Mesodermal cell (in vitro differentiated cells): ENCODE measurements around the gene POMT2.
"Not testable (repeated sequence)": the region's sequence is repeated elsewhere in the genome, so short reads cannot be mapped to it uniquely, and the experiment has no call there.

ENCODE experiments used
- H3K27ac ChIP-seq: 2 replicates; pipeline ENCODE4 v1.7.0; 2013; ENCODE audit warnings: mild to moderate bottlenecking, low read depth, low read length, moderate library complexity; ENCODE audit not compliant: severe bottlenecking
- H3K36me3 ChIP-seq: 2 replicates; pipeline ENCODE4 v1.7.1; 2013; ENCODE audit warnings: mild to moderate bottlenecking, low read length, moderate library complexity; ENCODE audit not compliant: control insufficient read depth, insufficient read depth
- H3K4me1 ChIP-seq: one replicate; pipeline ENCODE4 v1.7.1; 2013; ENCODE audit warnings: mild to moderate bottlenecking, low read length; ENCODE audit not compliant: insufficient read depth, control insufficient read depth, poor library complexity, severe bottlenecking
- H3K4me3 ChIP-seq: 2 replicates; pipeline ENCODE4 v1.7.0; 2013; ENCODE audit warnings: low read length, control low read depth, mild to moderate bottlenecking; ENCODE audit not compliant: insufficient read depth, poor library complexity, severe bottlenecking; ENCODE audit errors: extremely low read depth
- H3K9me3 ChIP-seq: 2 replicates; pipeline ENCODE4 v1.7.1; 2013; ENCODE audit warnings: mild to moderate bottlenecking, low read length, moderate library complexity; ENCODE audit not compliant: control insufficient read depth
- WGBS, 2 experiments: methylation state at CpG; one replicate each; pipeline ENCODE4 v1.1.5; 2013; ENCODE audit warnings: missing lambda C conversion rate in 2 of 2; ENCODE audit not compliant: insufficient coverage in 2 of 2; 5-methylcytosine and 5-hydroxymethylcytosine counted together

POMT2 gene

GRCh38 chr14:77343662-77344061 is 23.0 kb upstream of the POMT2 start:
- Histone ChIP-seq H3K9me3 (no peaks in the 10 kb centered on the region), H3K27ac (no peak overlapping the region), H3K36me3 (peaks cover 44% of the 10 kb centered on the region), H3K4me1 (no peaks in the 10 kb centered on the region), H3K4me3 (no peak overlapping the region)
- 89 to 92% methylated on average over 2 of the region's 2 CpGs for WGBS, 2 experiments

- WGBS, 2 experiments, result 92 to 97% methylated on average over 8 to 10 of the region's 10 CpGs
- Histone ChIP-seq H3K27ac (no peak overlapping the region), H3K4me3 (no peak overlapping the region), H3K9me3 (no peaks in the 10 kb centered on the region), H3K4me1 (no peaks in the 10 kb centered on the region), H3K36me3 (peaks cover 44% of the 10 kb centered on the region)
Observed at GRCh38 chr14:77342726-77343397, 22.2 kb upstream of the POMT2 start.

DNA sequence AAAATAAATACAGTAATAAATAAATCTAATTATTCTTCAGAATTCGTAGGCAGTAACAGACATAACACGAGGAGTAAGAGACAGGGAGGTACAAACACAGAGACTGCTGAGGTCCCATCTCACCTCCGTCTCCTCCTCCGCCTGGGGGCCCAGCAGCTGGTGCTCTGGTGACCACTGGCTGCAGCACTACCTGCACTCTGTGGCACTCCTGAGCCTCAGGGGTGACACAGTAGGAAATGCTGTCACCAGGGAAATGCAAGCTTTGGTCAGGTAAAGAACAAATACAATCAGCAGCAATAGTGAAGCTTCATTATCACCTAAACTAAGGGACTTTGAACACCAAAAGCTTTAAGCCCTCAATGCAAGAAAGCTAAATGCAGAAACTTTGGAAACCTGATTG is 19.7 kb upstream of the POMT2 start:
- H3K4me3 ChIP-seq, result no peak overlapping the region
- no peaks in the 10 kb centered on the region for H3K9me3 ChIP-seq
- no peaks in the 10 kb centered on the region for H3K4me1 ChIP-seq
- WGBS, 2 experiments, result 93 to 100% methylated on average over 3 of the region's 4 CpGs
- no peak overlapping the region for H3K27ac ChIP-seq
- peaks cover 38% of the 10 kb centered on the region for H3K36me3 ChIP-seq

DNA sequence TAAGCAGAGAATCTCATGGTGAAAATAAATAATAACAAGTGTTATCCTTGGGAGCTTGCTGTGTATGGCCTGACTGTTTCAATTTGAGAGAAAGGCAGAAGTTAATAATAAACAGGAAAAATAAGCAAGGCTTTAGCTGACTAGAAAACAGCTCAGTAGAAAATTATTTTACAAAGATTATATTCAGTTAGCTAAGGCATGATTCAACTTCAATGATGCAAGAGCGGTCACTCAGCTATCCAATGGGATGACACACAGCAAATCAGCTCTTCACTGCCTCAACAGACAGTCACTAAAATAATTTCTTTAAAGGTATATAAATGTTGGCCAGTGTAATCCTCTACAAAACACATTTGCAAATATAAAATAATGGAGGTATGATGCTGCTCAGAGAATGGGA is 18.7 kb upstream of the POMT2 start:
- peaks cover 38% of the 10 kb centered on the region for H3K36me3 ChIP-seq
- no peak overlapping the region for H3K4me3 ChIP-seq
- WGBS, 2 experiments, result no CpG with 5 or more reads among the region's 1 CpG
- no peaks in the 10 kb centered on the region for H3K4me1 ChIP-seq
- no peak overlapping the region for H3K27ac ChIP-seq
- H3K9me3 ChIP-seq, result no peaks in the 10 kb centered on the region

DNA sequence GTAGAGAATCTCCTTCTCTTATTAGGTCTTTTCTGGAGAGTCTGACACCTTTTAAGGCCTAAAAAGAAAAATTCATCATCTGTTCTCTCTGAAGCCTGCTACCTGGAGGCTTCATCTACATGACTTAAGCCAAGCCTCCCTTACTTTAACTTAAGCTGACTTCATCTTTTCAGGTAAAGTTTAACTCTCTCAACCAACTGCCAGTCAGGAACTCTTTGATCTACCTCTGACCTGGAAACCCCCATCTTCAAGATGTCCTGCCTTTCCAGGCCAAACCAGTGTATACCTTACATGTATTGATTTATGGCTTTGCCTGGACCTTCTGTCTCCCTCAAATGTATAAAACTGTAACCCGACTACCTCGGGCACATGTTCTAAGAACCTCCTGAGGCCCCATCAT is 17.6 kb upstream of the POMT2 start:
- no peak overlapping the region for H3K27ac ChIP-seq
- no peak overlapping the region for H3K4me3 ChIP-seq
- no peaks in the 10 kb centered on the region for H3K9me3 ChIP-seq
- H3K4me1 ChIP-seq, result no peaks in the 10 kb centered on the region
- WGBS, 2 experiments, result no CpG with 5 or more reads among the region's 2 CpGs
- H3K36me3 ChIP-seq, result peaks cover 32% of the 10 kb centered on the region

DNA sequence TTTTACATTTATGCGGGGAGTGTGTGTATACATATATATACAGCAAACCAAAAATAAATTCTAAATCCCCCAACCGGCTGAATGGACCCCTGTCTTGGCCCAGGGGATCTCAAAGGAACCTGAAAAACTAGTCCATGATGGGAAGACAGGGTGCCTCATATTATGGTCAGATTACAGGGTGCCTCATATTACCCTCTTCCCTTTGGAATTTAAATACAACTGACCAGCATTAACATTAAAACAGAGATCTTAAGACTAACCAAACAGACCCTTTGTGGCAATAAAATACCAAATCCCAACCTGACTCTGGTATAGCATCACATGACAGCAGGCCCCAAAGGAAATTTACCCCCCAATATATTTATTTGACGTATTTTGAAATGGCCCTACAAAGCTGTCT is 17.2 kb upstream of the POMT2 start:
- Histone ChIP-seq H3K4me1 (no peaks in the 10 kb centered on the region), H3K9me3 (no peaks in the 10 kb centered on the region), H3K27ac (no peak overlapping the region), H3K4me3 (no peak overlapping the region), H3K36me3 (peaks cover 28% of the 10 kb centered on the region)
- no CpG with 5 or more reads among the region's 3 CpGs for WGBS, 2 experiments

DNA sequence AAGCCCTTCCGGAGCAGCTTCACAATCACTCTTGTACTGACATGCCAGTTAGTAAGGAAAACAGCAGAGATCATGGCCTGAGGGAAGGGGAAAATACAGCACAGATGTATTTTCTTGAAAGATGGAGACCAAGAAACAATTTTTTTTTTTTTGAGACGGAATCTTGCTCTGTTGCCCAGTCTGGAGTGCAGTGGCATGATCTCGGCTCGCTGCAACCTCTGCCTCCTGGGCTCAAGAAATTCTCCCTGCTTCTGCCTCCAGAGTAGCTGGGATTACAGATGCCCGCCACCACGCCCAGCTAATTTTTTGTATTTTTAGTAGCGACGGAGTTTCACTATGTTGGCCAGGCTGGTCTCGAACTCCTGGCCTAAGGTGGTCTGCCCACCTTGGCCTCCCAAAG is 16.6 kb upstream of the POMT2 start:
- H3K27ac ChIP-seq, H3K9me3 ChIP-seq, H3K4me1 ChIP-seq, H3K4me3 ChIP-seq: not testable (repeated sequence)
- 96% methylated on average over 9 of the region's 9 CpGs for WGBS, 2 experiments
- H3K36me3 ChIP-seq, result peaks cover 24% of the 10 kb centered on the region

DNA sequence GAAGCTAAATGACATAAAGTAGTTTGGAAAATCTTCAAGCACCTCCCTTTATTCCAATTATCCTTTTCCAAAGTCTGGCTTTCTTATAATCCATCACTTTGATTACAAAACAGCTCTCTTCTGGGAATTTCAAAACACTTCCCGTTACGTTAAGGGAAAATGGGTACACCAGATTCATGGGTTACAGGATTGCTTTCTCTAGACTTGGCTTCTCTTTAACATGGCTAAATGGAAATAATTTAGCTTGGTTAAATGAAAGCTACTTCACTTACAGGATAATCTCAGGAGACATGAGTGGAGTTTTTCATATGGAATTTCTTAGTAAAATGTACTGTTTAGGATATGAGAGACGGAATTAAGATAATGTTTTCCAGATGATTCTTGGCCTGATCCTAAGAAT is 14.9 kb upstream of the POMT2 start:
- H3K27ac ChIP-seq, result no peak overlapping the region
- H3K4me1 ChIP-seq, result no peaks in the 10 kb centered on the region
- H3K36me3 ChIP-seq, result peaks cover 13% of the 10 kb centered on the region
- no peaks in the 10 kb centered on the region for H3K9me3 ChIP-seq
- 86% methylated on average over 1 of the region's 3 CpGs; no CpG with 5 or more reads in 1 of the 2 experiments for WGBS, 2 experiments
- no peak overlapping the region for H3K4me3 ChIP-seq

- Histone ChIP-seq H3K36me3 (no peaks in the 10 kb centered on the region), H3K9me3 (no peaks in the 10 kb centered on the region), H3K27ac (no peak overlapping the region), H3K4me1 (no peaks in the 10 kb centered on the region), H3K4me3 (no peak overlapping the region)
- 90 to 93% methylated on average over 5 of the region's 7 CpGs for WGBS, 2 experiments
Observed at GRCh38 chr14:77329872-77330271, 9.2 kb upstream of the POMT2 start.

- Histone ChIP-seq H3K9me3 (no peaks in the 10 kb centered on the region), H3K4me3 (no peak overlapping the region), H3K36me3 (no peaks in the 10 kb centered on the region), H3K27ac (no peak overlapping the region), H3K4me1 (peaks cover 4% of the 10 kb centered on the region)
- 100% methylated on average over 1 of the region's 1 CpG; no CpG with 5 or more reads in 1 of the 2 experiments for WGBS, 2 experiments
Observed at GRCh38 chr14:77327111-77327510, 6.4 kb upstream of the POMT2 start.

DNA sequence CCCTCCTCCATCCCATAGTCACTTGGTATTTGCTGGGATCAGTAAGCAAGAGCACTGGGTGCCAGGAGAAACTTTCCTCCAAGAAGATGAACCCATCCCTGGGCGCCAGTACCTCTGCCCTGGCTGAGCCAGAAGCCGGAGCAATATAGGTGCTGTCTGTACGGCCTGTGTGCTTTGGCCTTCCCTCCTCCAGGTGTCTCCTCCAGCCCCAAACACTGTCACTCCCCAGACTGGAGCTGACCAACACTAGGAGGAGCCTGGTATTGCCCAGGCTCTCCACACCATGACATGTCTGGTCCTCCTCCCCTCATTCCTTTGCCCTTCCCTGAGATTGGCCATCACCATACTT is 5.0 kb upstream of the POMT2 start:
- WGBS, 2 experiments, result 81 to 94% methylated on average over 3 of the region's 3 CpGs
- no peak overlapping the region for H3K27ac ChIP-seq
- no peaks in the 10 kb centered on the region for H3K36me3 ChIP-seq
- H3K4me3 ChIP-seq, result no peak overlapping the region
- H3K4me1 ChIP-seq, result peaks cover 7% of the 10 kb centered on the region
- H3K9me3 ChIP-seq, result no peaks in the 10 kb centered on the region
